HFFc6 (cell line): ENCODE results near the gene PSEN1. TPM values are rescaled to one million over a fixed set of nuclear protein-coding genes. Genes with fewer than 3 reads are reported as not detected.

Experiments used
- DNase-seq: peaks from one replicate; pipeline ENCODE4 v3.0.0-alpha.2; 2018
- H3K27ac Mint-ChIP-seq: 2 replicates; pipeline ENCODE4 v1.8.0; 2020; ENCODE audit warnings: mild to moderate bottlenecking, mixed read lengths
- H3K27me3 Mint-ChIP-seq: 2 replicates; pipeline ENCODE4 v1.8.0; 2021; ENCODE audit warnings: mild to moderate bottlenecking, moderate library complexity, mixed read lengths; ENCODE audit not compliant: insufficient read depth
- H3K36me3 Mint-ChIP-seq: 2 replicates; pipeline ENCODE4 v1.8.0; 2021; ENCODE audit warnings: low read depth, mixed read lengths
- H3K4me1 Mint-ChIP-seq: 2 replicates; pipeline ENCODE4 v1.8.0; 2020; ENCODE audit warnings: low read depth, mixed read lengths
- H3K4me3 Mint-ChIP-seq: 2 replicates; pipeline ENCODE4 v1.8.0; 2020; ENCODE audit warnings: mild to moderate bottlenecking, moderate library complexity, mixed read lengths
- H3K9me3 Mint-ChIP-seq: 2 replicates; pipeline ENCODE4 v1.8.0; 2020; ENCODE audit warnings: mild to moderate bottlenecking, mixed read lengths
- total RNA-seq, 6 experiments: library from RNA; stranded (reverse); fragmentation: NEBNext Ultra II Directional; extraction: Animal tissue kit (Norgen Biotek cat#: 25700); gene quantifications; 2 replicates in 1 of 6; 3 replicates in 5 of 6; pipeline ENCODE4 v1.2.3, GENCODE V29; 2021
- TF ChIP-seq, protein P1 (sequence below): fragments of 200-600 bp; sonication (generic); IDR thresholded peaks from 2 replicates; pipeline ENCODE4 v1.5.0; 2021; ENCODE audit warnings: antibody characterized with exemption, mild to moderate bottlenecking

PSEN1 gene
- total RNA-seq, 6 experiments from 2014 or later = 34.5 to 44.6 (median 40.2) TPM

DNA sequence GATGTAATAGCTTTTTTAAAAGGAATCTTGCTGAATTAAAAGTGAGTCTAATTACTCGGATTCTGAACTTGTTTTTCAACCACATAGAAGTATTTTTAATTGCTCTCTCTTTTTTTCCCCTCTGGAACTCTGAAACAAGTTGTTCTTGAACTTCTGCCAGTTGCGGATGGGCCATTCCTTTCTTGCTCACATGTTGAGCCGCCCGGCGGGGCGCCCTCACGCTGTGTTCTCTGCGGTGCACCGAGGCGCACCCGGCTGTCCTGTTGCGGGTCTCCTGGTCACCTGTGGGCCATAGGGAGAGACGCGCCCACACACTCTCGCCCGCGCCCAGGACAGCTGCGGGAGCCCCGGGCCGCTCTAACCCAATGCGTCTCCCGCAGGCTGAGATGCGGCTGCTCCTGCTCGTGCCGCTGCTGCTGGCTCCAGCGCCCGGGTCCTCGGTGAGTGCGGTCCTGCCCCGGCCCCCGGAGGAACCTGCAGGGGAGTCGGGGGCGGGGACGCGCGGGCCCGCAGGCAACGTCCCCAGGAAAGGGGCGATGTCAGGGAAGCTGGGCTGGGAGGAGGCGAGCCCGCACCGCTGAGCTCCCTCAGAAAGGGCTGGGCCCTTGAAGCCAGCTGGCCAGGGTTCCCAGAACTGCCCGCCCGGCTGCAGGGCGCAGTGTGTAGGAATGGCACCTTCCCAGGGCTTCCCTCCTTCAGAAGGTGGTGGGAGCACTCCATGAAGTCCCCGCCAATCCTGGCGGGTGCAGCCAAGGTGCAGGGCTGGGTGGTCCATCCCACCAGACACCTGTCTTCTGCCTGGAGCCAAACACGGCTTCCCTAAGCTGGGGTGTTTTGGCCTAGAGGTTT, 103.3 kb downstream of the PSEN1 start:
- peak; percentile 18 for DNase-seq
- H3K4me1 Mint-ChIP-seq = peaks cover 27% of the 10 kb centered on the region
- TF ChIP-seq, protein P1, sequence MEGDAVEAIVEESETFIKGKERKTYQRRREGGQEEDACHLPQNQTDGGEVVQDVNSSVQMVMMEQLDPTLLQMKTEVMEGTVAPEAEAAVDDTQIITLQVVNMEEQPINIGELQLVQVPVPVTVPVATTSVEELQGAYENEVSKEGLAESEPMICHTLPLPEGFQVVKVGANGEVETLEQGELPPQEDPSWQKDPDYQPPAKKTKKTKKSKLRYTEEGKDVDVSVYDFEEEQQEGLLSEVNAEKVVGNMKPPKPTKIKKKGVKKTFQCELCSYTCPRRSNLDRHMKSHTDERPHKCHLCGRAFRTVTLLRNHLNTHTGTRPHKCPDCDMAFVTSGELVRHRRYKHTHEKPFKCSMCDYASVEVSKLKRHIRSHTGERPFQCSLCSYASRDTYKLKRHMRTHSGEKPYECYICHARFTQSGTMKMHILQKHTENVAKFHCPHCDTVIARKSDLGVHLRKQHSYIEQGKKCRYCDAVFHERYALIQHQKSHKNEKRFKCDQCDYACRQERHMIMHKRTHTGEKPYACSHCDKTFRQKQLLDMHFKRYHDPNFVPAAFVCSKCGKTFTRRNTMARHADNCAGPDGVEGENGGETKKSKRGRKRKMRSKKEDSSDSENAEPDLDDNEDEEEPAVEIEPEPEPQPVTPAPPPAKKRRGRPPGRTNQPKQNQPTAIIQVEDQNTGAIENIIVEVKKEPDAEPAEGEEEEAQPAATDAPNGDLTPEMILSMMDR = no peak
- H3K36me3 Mint-ChIP-seq = no peaks in the 10 kb centered on the region
- H3K4me3 Mint-ChIP-seq = peak overlapping the region; percentile 79
- H3K27me3 Mint-ChIP-seq = peaks cover 40% of the 10 kb centered on the region
- H3K27ac Mint-ChIP-seq = no peak overlapping the region
- no peaks in the 10 kb centered on the region for H3K9me3 Mint-ChIP-seq

DNA sequence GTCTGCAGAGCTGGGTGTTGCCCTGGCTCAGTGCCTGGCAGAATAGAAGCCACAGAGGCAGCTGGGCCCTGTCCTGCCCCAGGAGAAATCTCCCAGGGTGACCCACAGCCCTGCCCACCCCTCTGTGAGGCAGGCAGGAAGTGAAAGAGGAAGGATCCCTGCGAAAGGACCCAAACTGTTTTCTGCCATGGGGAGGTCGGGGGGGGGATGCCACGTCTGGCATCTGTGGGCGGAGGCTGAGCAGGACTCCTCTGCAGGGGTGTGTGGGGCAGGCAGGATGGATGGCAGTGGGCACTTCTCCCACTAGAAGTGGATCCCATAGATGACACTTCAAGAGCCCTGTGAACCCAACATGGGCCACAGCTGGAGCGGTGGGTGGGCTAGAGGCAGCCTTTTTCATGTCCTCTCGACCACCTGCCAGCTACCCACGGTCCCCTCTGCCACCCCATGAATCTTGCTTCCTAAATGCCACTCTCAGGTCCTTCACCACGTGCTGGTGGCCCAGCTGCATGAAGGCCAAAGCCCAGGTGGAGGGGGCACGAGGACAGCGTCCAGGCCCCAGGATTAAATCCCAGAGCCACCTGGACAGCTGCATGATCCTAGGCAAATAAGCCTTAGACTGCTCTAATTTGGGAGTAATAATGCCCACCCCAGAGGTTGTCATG, 104.6 kb downstream of the PSEN1 start:
- H3K4me1 Mint-ChIP-seq = peaks cover 27% of the 10 kb centered on the region
- no peak overlapping the region for H3K27ac Mint-ChIP-seq
- DNase-seq = no peak
- peaks cover 28% of the 10 kb centered on the region for H3K27me3 Mint-ChIP-seq
- no peak overlapping the region for H3K4me3 Mint-ChIP-seq
- H3K36me3 Mint-ChIP-seq = no peaks in the 10 kb centered on the region
- no peaks in the 10 kb centered on the region for H3K9me3 Mint-ChIP-seq
- TF ChIP-seq, protein P1 = no peak

DNA sequence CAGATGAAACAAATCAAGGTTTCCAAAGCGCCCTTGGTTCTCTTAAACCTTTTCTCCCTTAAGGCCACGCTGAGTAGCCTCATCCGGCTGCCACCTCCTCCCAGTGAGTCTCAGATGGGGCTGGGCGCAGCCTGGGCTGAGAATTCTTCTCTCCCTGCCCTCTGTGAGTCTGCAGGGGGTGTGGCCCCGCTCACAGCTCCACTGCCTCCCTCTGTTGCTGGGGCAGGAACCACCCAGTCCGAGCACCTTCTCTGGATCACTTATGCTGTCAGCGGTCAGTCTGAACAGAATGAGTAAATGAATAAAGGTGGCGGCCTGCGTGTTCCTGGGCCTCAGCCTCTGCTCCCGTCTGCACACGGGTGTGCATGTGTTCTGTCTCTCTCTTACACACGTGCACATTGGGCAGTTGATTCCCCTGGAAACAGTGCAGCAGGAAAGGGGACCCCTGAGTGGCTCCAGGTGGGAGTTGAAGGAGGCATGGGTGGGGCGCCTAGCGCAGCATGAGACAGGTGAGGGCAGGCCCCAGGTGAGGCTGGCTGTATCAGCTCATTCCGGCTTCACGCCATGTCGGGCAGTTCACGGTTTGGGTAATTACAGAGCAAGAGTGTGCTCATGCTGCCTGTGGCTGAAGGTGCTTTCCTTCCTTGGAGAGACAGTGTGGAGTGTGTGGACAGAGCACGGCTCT, 105.3 kb downstream of the PSEN1 start:
- peaks cover 24% of the 10 kb centered on the region for H3K27me3 Mint-ChIP-seq
- no peak overlapping the region for H3K27ac Mint-ChIP-seq
- no peak for DNase-seq
- H3K4me1 Mint-ChIP-seq = peaks cover 31% of the 10 kb centered on the region
- no peaks in the 10 kb centered on the region for H3K9me3 Mint-ChIP-seq
- no peak overlapping the region for H3K4me3 Mint-ChIP-seq
- TF ChIP-seq, protein P1 = no peak
- H3K36me3 Mint-ChIP-seq = no peaks in the 10 kb centered on the region

DNA sequence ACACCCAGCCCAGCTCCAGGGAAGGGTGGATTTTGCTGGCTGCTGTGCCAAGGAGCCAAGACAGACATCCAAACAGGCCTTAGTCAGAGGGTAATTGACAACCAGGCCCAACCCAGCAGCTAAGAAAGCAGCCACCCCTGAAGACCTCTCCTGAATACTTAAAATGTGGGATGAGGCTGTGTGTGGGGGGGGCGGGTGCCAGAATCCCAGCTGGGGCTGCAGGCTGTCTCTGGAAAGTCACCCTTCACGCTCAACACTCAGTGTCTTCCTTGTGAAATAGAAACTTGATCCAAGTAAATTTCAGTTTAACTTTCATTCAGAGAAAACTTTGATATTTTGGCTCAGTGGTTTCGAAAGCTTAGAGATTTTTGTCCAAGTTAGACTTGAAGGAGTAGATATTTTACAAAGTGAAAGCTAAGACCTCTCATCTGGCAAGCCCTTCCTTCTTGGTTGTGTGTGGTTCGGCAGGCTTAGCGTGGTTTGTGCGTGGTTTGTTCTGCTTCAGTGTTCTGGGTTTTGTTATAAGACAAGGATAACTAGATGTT, 106.1 kb downstream of the PSEN1 start:
- H3K4me1 Mint-ChIP-seq = peaks cover 33% of the 10 kb centered on the region
- H3K4me3 Mint-ChIP-seq = no peak overlapping the region
- no peaks in the 10 kb centered on the region for H3K36me3 Mint-ChIP-seq
- TF ChIP-seq, protein P1 = no peak
- DNase-seq = no peak
- peaks cover 19% of the 10 kb centered on the region for H3K27me3 Mint-ChIP-seq
- H3K27ac Mint-ChIP-seq = no peak overlapping the region
- no peaks in the 10 kb centered on the region for H3K9me3 Mint-ChIP-seq

DNA sequence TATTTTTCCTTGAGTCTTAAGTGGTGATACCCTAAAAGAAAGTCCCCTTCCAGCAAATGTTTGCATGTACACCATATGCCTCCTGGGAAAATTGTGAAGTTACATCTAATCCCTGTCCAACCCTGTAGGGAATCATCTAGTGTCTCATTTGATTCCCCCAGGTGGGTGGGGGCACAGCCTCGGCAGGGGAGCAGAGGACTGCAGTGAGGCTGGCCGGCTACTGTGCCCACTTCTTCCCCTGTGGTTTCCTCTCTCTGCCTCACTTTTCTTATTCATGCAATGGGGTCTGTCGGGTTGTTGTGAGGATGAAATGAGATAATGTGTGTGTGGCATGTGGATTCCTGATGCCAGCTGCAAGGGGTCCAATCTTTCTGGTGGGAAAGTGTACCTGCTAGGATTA, 107.0 kb downstream of the PSEN1 start:
- H3K4me3 Mint-ChIP-seq = no peak overlapping the region
- no peaks in the 10 kb centered on the region for H3K36me3 Mint-ChIP-seq
- H3K9me3 Mint-ChIP-seq = no peaks in the 10 kb centered on the region
- peaks cover 40% of the 10 kb centered on the region for H3K4me1 Mint-ChIP-seq
- H3K27me3 Mint-ChIP-seq = peaks cover 19% of the 10 kb centered on the region
- no peak overlapping the region for H3K27ac Mint-ChIP-seq
- TF ChIP-seq, protein P1 = no peak
- DNase-seq = no peak
